ENCODE measurements around the gene TIMP3.

DNA sequence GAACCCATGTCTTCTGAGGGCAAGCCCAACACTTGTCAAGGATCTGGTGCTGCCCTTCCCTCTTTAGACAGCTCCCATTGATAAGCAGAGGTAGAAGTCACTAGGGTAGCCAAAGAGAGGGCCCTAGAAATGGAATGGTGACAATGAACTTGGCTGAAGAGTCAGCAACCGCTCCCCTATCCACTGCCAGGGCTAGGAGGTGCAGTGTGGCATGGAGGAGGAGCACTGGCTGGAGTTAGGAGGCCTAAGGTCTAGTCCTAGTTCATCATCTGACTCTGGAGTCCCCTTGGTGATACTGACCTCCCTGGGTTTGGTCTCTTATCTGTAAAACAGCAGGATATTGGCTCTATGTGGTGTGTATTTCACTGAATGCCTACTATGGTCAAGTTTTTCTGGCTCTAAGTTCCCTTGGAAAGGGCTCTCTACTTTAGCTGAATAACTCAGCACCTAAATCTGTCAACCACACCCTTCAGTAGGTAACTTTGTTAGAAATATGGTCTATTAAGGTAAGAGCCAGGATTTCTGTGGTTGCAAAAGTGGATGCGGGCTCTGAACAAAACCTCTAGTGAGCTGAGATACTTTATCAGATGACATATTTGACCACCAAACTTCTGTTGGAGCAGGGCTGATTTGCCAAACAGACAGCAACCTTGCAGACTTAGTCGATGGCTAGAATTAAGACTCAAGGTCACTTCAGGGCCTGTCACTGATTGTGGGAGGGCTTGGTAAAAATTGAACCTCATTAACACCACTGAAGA lies 10.5 kb downstream of the TIMP3 start:
- TF ChIP-seq, protein P1, sequence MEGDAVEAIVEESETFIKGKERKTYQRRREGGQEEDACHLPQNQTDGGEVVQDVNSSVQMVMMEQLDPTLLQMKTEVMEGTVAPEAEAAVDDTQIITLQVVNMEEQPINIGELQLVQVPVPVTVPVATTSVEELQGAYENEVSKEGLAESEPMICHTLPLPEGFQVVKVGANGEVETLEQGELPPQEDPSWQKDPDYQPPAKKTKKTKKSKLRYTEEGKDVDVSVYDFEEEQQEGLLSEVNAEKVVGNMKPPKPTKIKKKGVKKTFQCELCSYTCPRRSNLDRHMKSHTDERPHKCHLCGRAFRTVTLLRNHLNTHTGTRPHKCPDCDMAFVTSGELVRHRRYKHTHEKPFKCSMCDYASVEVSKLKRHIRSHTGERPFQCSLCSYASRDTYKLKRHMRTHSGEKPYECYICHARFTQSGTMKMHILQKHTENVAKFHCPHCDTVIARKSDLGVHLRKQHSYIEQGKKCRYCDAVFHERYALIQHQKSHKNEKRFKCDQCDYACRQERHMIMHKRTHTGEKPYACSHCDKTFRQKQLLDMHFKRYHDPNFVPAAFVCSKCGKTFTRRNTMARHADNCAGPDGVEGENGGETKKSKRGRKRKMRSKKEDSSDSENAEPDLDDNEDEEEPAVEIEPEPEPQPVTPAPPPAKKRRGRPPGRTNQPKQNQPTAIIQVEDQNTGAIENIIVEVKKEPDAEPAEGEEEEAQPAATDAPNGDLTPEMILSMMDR (IDR thresholded peaks at IDR 0.05; ENCODE audit: borderline replicate concordance, extremely low read depth, low read length, poor library complexity, severe bottlenecking), result no peak
- TF ChIP-seq EZH2 (IDR thresholded peaks at IDR 0.05; ENCODE audit: borderline replicate concordance, low read depth, low read length, severe bottlenecking), result no peak
